GM18505 (cell line): ENCODE results near the gene THY1.
"Not testable (repeated sequence)": the region's sequence is repeated elsewhere in the genome, so short reads cannot be mapped to it uniquely, and the experiment has no call there.

Experiments
- ATAC-seq: cut with Tn5 transposase; IDR thresholded peaks from one replicate; pipeline ENCODE4 v1.9.1; 2021; ENCODE audit not compliant: unreplicated experiment
- POLR2A ChIP-seq: IDR thresholded peaks from 4 replicates; pipeline ENCODE4 v1.6.1; 2011; ENCODE audit warnings: borderline replicate concordance; ENCODE audit not compliant: insufficient read depth, insufficient read length; ENCODE audit errors: extremely low read depth

Gene THY1

GRCh38 chr11:119422809-119423508 lies at the start of gene THY1:
THY1 (minus strand) TSS chr11:119423172; CDS start chr11:119420905, 2,267 bp downstream.
- ATAC-seq = no peak
- TF ChIP-seq POLR2A = no peak

DNA sequence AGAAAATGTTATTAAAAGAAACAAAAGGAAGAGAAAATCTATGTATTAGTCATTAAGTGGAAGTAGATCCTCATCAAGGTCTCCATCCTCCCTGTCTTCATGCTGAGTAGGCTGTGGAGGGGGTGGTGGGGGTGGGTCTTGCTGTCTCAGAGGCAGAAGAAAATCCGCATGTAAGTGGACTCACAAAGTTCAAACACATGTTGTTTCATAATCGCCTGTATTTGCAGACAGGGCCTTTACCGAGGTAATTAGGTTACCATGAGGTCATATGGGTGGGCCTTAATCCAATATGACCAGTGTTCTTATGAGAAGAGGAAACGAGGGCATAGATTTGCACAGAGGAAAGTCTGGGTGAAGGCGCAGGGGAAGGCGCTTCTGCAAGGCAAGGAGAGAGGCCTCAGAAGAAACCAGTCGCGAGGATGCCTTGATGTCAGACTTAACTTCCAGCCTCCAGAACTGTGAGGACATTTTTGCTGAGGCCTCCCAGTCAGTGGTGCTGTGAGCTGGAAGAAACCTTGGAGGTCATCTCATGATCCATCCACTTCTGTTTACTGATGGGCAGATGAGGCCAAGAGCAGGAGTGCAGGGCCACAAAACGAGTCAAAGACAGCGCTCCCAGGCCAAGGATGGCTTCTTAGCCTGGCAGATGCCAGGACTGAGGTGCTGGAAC lies 49.3 kb upstream of the THY1 start:
- TF ChIP-seq POLR2A = no peak
- ATAC-seq = no peak

DNA sequence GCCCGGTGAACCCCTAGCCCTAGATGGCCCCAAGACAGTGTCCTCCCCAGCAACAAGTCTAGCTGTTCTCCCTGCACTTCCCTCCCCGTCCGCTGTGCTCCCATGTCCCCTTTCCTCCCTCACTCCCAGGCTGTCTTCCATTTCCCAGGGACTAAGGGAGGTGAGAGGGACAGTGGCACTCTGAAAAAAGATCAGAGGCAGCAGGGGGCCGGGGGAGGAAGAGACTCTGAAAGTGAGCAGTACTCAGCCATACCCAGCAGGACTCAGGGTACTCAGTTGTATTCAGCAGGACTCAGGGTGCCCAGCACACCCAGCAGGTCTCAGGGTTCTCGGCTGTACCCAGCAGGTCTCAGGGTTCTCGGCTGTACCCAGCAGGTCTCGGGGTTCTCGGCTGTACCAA lies 48.4 kb upstream of the THY1 start:
- no peak for TF ChIP-seq POLR2A
- ATAC-seq = no peak

- no peak for ATAC-seq
- TF ChIP-seq POLR2A = no peak
Observed at GRCh38 chr11:119470317-119471291, 47.6 kb upstream of the THY1 start.

GRCh38 chr11:119469506-119469905 lies 46.5 kb upstream of the THY1 start:
- no peak for TF ChIP-seq POLR2A
- ATAC-seq = no peak

DNA sequence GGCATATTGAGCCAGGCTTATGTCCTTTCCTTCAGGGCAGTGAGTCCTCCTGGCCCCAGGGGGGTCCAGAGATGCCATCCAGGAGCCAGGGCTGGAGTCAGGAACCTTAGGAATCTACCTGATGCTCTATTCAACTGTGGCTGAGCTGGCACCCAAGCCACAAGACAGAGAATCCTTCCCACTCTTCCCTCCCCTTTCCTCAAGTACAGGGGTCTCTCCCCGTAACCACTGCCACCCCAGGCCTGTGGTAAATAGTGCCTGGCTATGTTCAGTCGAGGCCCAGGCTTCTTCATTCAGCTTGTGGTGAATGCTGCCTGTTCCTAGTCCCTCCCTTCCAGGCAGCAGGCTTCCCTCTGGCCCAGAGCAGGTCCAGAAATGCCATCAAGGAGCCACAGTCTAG lies 45.5 kb upstream of the THY1 start:
- no peak for TF ChIP-seq POLR2A
- no peak for ATAC-seq

DNA sequence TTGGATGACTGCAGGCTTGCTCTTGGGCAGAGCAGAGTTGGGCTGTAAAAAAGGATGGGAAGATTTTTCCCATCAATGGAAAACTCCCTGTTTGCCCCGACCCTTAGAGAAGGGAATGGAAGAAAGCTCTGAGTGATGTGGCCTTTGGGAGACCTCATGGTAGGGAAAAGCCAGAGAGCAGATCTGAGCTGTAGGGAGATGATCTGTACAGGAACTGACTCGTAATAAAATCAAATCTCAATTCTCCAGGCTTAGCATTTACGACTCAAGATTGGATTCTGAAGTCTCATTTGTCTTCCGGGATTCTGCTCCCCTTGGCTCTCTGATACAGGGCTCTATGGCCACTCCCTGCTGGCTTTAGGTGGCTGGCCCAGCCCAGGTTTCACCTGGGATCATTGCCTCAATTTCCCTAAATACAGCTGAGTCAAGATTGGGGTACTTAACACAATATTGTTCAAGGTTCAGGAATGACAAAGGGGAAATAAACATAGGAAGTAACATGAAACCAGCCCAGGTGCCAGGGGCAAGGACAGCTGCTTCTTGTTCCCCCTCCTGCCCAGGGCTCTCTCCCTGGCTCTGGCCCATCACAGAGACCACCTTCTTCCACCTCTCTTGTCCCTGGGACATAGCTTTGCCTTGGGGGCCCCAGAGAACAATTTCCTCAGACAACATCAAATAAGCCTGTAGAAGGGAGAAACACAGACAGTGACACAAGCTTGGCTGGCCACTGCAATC lies 38.4 kb upstream of the THY1 start:
- TF ChIP-seq POLR2A = no peak
- no peak for ATAC-seq

DNA sequence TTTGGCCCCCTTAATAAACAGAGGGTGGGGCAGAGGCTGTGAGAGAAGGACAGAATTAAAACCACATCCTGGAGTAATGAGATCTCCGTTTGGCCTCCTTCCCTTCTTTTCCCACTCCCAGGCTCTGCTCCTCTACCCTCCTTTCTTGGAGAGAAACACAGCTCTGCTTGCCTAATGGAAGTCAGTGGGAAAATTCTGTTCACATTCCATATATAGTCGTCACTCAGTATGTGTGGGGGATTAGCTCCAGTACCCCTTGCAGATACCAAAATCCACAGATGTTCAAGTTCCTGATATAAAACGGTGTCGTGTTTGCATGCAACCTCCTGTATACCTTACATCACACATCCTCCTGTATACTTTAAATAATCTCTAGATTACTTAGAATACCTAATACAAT lies 37.6 kb upstream of the THY1 start:
- ATAC-seq = no peak
- no peak for TF ChIP-seq POLR2A

DNA sequence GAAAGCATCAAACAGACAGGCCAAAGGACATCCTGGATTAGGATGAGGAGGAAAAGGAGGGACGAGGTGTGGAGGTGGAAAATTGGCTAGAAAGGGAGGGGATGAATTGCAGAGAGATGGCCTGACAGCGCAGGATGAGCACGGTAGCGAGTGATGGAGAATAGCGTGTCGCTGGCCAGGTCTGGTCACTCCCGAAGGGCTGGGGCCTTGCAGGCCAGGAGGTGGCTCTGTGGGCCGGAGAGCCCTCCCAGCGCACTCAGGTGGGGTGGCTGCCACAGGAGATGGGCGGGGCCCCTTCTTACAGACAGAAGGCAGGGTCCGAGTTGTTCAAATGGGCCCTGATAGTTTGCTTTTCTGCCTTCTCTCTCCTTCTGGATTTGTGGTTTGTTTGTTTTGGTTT lies 37.1 kb upstream of the THY1 start:
- ATAC-seq = no peak
- no peak for TF ChIP-seq POLR2A

DNA sequence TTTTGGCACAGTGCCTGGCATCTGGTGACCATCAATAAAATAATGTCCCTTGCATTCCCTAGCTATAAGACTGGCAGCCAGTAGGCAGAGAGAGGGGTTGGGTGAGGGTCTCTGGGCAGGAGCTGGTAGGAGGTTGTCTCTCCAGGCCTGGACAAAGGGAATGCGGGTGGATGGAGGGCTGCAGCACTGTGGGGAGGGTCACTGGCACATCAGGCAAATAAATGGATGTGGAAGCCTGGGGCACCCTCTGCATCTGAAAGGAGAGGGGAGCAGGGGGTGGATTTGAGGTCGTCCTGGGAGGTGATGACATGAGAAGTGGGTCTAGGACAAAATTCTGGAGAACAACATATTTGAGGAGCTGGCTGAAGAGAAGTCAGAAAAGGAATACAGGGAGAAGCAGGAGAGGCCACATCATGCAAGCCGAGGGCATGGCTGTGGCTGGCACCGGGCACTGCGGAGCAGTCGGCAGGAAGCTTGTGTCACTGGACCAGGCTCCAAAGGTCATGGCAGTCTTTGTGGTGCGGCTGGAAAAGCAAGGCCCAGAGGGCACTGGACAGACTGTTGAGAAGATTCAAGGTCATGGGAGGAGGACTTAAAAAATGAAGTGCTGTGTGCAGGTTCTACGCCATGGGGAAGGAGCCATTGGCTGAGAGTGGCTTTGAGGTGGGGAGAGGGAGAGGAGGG lies 36.5 kb upstream of the THY1 start:
- ATAC-seq = no peak

GRCh38 chr11:119455708-119456107 lies 32.7 kb upstream of the THY1 start:
- ATAC-seq = not testable (repeated sequence)

More for the DNA sequence above, 36.5 kb upstream of the THY1 start:
- no peak for TF ChIP-seq POLR2A

DNA sequence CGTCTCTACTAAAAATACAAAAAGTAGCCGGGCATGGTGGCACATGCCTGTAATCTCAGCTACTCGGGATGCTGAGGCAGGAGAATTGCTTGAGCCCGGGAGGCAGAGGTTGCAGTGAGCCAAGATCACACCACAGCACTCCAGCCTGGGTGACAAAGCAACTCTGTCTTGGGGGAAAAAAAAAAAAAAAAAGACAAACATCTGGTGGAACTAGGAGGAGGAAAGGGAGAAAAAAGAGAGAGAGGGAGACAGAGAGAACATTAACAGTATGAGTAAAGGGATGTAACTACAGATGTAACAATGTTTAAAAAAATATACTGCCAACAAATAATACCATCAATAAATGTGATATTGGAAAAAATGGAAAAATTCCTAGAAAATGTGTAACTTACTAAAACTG lies 32.3 kb upstream of the THY1 start:
- not testable (repeated sequence) for ATAC-seq

- no peak for TF ChIP-seq POLR2A
- no peak for ATAC-seq
Observed at GRCh38 chr11:119453881-119454280, 30.9 kb upstream of the THY1 start.
